GM18517 (cell line): ENCODE data around the gene CCNB1.
"Not testable (repeated sequence)": the region's sequence is repeated elsewhere in the genome, so short reads cannot be mapped to it uniquely, and the experiment has no call there.

Source experiments
- ATAC-seq: cut with Tn5 transposase; IDR thresholded peaks from one replicate; pipeline ENCODE4 v1.9.1; 2021; ENCODE audit warnings: mild to moderate bottlenecking, moderate library complexity; ENCODE audit not compliant: unreplicated experiment

CCNB1 gene

DNA sequence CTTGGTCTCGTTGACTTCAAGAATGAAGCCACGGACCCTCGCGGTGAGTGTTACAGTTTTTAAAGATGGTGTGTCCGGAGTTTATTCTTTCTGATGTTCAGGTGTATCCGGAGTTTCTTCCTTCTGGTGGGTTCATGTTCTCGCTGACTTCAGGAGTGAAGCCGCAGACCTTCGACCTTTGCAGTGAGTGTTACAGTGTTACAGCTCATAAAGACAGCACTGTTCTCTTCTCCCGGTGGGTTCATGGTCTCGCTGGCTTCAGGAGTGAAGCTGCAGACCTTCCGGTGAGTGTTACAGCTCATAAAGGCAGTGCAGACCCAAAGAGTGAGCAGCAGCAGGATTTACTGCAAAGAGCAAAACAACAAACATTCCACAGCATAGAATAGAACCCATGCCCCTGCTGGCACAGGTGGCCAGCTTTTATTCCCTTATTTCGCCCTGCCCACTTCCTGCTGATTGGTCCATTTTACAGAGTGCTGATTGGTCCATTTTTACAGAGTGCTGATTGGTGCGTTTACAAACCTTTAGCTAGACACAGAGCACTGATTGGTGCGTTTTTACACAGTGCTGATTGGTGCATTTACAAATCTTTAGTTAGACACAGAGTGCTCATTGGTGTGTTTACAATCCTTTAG, 14.8 kb downstream of the CCNB1 start:
- ATAC-seq: not testable (repeated sequence)

GRCh38 chr5:69184621-69185020, 17.7 kb downstream of the CCNB1 start:
- ATAC-seq: no peak

- no peak for ATAC-seq
Observed at GRCh38 chr5:69187342-69187741, 20.4 kb downstream of the CCNB1 start.

- ATAC-seq: no peak
Observed at GRCh38 chr5:69188811-69189161, 21.8 kb downstream of the CCNB1 start.

DNA sequence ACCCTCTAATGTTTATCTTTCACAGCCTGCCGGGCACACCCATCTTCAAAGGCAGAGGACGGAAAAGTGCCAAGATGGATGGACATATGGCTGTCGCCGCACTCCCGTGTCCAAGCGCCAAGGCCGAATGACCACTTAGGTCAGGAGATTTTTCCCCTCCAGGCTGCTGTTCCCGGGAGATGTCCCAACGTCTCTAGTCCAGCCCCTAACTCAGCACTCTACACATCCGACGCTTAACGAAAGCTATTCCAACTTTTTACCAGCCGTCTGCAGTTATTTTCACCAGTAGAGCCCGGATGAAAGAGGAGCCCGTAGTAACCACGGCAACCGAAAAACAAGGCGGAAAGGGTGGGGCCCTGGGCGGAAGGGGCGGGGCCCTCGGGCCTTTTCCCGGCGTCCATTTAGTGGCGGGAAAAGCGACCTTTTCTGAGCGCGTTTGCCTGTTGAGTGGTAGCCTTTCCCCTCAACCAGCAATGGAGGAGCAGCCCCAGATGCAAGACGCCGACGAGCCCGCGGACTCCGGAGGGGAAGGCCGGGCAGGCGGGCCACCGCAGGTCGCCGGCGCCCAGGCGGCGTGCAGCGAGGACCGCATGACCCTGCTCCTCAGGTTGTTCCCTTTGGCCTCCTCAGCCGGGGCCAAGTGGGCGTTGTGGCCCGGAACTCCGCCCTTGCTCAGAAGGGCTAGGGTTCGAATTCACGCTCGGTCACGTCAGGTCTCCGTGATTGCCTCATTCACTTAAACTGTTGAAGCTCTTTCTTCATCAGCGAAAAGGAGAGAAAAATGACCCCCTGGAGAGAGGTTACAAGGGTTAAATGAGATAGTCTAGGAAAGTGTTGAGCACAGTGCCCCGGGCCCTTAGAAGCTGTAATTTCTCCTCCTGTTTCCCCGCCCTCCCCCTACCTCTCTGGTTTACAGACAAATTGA, 22.5 kb downstream of the CCNB1 start, which contains the start of gene CENPH:
Gene CENPH, plus strand, starts transcription at position 422 of the 925 bp plus-strand sequence. Its CDS starts 52 bp downstream, at position 474.
- ATAC-seq: peak; percentile 93

- no peak for ATAC-seq
Observed at GRCh38 chr5:69202497-69202896, 35.5 kb downstream of the CCNB1 start.

DNA sequence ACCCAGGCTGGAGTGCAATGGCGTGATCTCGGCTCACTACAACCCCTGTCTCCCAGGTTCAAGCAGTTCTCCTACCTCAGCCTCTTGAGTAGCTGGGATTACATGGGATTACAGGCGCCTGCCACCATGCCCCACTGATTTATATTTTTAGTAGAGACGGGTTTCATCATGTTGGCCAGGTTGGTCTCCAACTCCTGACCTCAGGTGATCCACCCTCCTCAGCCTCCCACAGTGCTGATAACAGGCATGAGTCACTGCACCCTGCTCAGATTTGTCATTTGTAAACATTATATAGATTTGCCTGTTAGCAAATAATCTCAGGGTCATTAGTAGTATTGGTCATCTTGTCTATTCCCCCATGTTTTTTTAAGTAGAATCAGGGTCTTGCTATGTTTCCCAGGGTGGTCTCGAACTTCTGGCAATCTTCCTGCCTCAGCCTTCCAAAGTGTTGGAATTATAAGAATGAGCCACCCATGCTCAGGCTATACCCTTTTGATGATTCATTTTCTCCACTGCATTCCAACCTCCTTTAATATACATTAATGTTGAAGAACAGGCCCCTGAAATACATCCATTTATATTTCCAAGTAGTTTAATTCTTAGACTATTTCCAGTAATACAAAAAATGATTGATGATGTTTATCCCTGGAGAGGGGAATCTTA, 39.7 kb downstream of the CCNB1 start:
- no peak for ATAC-seq

DNA sequence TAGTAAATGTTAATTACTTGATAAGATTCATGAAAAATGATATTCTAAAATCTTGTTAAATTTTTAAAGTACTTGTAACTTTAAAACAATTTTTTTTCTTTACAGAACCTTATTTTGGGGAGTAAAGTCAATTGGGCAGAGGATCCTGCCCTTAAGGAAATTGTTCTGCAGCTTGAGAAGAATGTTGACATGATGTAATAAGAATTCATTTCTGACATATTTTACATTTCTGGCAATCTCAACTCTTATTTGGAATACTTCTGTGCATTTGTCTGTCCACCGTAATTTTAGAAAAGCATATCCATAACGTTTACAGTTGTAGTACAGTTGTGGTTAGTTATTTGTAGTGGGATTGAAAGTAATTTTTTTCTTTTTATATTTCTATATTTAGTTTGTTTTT, 42.7 kb downstream of the CCNB1 start:
- no peak for ATAC-seq

DNA sequence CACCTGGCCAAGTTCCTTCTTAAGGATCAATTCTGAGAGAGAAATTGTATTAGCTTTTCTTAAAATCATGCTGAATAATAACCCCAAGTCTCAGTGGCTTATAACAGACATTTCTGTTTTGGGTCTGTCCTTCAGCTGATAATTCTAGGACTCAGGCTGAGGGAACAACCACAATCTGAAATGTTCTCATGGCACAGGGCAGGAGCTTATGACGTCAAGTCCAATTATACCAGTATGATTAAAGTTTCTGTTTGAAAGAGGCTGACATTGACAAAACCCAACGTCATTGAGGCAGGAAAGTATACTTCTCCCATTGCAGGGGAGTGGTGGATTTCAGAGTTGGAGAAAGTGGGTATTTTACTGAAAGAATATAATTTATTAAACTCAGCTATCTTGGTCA, 44.2 kb downstream of the CCNB1 start:
- ATAC-seq: no peak

GRCh38 chr5:69212022-69212421, 45.1 kb downstream of the CCNB1 start:
- ATAC-seq: no peak

- ATAC-seq: no peak
Observed at GRCh38 chr5:69213513-69214215, 46.7 kb downstream of the CCNB1 start.

- no peak for ATAC-seq
Observed at GRCh38 chr5:69217151-69217511, 50.2 kb downstream of the CCNB1 start.

GRCh38 chr5:69217548-69218526, 50.9 kb downstream of the CCNB1 start:
- ATAC-seq: peak; percentile 78

GRCh38 chr5:69219939-69220338, 53.0 kb downstream of the CCNB1 start:
- no peak for ATAC-seq

DNA sequence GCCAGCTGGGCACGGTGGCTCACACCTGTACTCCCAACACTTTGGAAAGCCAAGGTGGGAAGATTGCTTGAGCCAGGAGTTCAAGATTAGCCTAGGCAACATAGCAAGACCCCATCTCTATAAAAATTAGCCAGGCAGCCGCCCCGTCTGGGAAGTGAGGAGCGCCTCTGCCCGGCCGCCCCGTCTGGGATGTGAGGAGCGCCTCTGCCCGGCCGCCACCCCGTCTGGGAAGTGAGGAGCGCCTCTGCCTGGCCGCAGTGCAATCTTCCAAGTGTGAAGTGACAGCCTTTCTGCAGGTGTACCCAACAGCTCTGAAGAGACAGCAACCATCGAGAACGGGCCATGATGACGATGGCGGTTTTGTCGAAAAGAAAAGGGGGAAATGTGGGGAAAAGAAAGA, 53.4 kb downstream of the CCNB1 start:
- ATAC-seq: not testable (repeated sequence)

DNA sequence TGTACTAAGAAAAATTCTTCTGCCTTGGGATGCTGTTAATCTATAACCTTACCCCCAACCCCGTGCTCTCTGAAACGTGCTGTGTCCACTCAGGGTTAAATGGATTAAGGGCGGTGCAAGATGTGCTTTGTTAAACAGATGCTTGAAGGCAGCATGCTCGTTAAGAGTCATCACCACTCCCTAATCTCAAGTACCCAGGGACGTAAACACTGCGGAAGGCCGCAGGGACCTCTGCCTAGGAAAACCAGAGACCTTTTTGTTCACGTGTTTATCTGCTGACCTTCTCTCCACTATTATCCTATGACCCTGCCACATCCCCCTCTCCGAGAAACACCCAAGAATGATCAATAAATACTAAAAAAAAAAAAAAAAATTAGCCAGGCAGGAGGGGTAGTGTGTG, 53.9 kb downstream of the CCNB1 start:
- not testable (repeated sequence) for ATAC-seq

GRCh38 chr5:69224520-69224919, 57.6 kb downstream of the CCNB1 start:
- no peak for ATAC-seq

DNA sequence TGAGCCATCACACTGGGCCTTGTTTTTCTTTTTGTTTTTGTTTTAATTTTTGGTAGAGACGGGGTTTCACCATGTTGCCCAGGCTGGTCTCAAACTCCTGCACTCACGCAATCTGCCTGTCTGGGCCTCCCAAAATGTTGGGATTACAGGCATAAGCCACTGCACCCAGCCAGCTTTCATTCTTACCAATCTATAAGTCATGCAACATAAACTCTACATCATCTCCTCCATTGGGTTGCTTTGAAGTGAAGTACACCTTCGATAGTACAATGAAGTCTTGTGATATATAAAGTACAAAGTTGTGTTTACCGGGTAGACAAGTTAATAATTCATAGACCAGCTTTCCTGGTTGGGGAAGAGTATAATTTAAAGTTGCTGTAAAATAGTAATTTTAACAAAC, 58.9 kb downstream of the CCNB1 start:
- no peak for ATAC-seq
